ENCODE results near the gene ABCA8. TPM values are rescaled to one million over a fixed set of nuclear protein-coding genes. Genes with fewer than 3 reads are reported as not detected.
"Not testable (repeated sequence)": the region's sequence is repeated elsewhere in the genome, so short reads cannot be mapped to it uniquely, and the experiment has no call there.

ABCA8 gene, protein sequence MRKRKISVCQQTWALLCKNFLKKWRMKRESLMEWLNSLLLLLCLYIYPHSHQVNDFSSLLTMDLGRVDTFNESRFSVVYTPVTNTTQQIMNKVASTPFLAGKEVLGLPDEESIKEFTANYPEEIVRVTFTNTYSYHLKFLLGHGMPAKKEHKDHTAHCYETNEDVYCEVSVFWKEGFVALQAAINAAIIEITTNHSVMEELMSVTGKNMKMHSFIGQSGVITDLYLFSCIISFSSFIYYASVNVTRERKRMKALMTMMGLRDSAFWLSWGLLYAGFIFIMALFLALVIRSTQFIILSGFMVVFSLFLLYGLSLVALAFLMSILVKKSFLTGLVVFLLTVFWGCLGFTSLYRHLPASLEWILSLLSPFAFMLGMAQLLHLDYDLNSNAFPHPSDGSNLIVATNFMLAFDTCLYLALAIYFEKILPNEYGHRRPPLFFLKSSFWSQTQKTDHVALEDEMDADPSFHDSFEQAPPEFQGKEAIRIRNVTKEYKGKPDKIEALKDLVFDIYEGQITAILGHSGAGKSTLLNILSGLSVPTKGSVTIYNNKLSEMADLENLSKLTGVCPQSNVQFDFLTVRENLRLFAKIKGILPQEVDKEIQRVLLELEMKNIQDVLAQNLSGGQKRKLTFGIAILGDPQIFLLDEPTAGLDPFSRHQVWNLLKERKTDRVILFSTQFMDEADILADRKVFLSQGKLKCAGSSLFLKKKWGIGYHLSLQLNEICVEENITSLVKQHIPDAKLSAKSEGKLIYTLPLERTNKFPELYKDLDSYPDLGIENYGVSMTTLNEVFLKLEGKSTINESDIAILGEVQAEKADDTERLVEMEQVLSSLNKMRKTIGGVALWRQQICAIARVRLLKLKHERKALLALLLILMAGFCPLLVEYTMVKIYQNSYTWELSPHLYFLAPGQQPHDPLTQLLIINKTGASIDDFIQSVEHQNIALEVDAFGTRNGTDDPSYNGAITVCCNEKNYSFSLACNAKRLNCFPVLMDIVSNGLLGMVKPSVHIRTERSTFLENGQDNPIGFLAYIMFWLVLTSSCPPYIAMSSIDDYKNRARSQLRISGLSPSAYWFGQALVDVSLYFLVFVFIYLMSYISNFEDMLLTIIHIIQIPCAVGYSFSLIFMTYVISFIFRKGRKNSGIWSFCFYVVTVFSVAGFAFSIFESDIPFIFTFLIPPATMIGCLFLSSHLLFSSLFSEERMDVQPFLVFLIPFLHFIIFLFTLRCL (N-terminal part only)
- total RNA-seq (10 to 100 TPM; 24.7 to 71.0 (median 44.7) TPM), polyA plus RNA-seq (10 to 100 TPM; 13.4 to 22.6 TPM)
- long read RNA-seq, donor 1, full-length matches to known transcripts: 2 of 9 reads
- long read RNA-seq, donor 1, partial matches to known transcripts: 4 of 9 reads
- long read RNA-seq, donor 1, other reads (novel, unspliced or antisense): 3 of 9 reads
- long read RNA-seq, donor 2, full-length matches to known transcripts: 6 of 37 reads
- long read RNA-seq, donor 2, partial matches to known transcripts: 18 of 37 reads
- long read RNA-seq, donor 2, other reads (novel, unspliced or antisense): 13 of 37 reads
- long read RNA-seq, donor 3, full-length matches to known transcripts: 5 of 15 reads
- long read RNA-seq, donor 3, partial matches to known transcripts: 2 of 15 reads
- long read RNA-seq, donor 3, other reads (novel, unspliced or antisense): 8 of 15 reads

DNA sequence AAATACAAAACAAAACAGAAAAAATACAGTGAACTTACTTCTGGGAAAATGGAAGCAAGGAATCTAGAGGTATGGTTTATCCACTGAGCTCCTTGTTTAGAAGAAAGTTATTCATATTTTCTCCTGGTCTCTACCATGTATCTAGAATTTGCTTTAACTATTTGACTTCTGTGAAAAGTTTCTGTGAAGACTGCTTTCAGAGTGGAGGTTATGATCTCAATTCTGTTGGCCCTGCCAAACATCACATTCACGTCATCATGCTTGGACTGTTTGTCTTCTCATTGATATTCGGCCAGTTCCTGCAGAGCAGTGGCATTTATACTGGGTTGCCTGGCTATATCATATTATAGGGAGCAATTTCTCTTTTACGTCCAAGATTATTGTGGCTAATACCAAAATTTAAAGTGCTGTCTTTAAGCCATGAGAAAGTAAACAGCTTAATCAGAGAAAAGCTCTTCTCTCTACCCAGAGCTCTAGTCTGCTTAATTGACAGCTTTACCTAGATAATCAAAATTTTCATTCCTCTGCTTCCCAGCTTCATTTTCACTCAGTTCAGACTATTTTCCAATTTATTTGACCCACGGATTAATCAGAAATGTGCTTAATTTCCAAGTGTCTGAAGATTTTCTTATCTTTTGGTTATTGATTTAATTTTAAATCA lies at the start of gene ABCA8:
TSS of gene ABCA8 (minus strand) at position 212 of the 661 bp plus-strand sequence. CDS start 13,358 bp downstream, outside the sequence.
- ATAC-seq: peak; percentile 79 to 91 (median 90)
- no peaks in the 10 kb centered on the region for H3K36me3 ChIP-seq
- peak in 4 of 5 donors; percentile 38 to 66 (median 52) for DNase-seq
- H3K4me3 ChIP-seq: peak within 1 kb of the TSS; percentile 22 to 63 (median 49)
- 14 to 28% (median 16%) methylated on average over 4 of the region's 4 CpGs for WGBS, 4 donors
- H3K4me1 ChIP-seq: peaks cover 0 to 5% (median 0%) of the 10 kb centered on the region in 12 donors
- intact Hi-C loops (cut with DNase I): no loop called here
- peaks cover 0 to 3% (median 0%) of the 10 kb centered on the region in 12 donors for H3K9me3 ChIP-seq
- TF ChIP-seq, protein P1, sequence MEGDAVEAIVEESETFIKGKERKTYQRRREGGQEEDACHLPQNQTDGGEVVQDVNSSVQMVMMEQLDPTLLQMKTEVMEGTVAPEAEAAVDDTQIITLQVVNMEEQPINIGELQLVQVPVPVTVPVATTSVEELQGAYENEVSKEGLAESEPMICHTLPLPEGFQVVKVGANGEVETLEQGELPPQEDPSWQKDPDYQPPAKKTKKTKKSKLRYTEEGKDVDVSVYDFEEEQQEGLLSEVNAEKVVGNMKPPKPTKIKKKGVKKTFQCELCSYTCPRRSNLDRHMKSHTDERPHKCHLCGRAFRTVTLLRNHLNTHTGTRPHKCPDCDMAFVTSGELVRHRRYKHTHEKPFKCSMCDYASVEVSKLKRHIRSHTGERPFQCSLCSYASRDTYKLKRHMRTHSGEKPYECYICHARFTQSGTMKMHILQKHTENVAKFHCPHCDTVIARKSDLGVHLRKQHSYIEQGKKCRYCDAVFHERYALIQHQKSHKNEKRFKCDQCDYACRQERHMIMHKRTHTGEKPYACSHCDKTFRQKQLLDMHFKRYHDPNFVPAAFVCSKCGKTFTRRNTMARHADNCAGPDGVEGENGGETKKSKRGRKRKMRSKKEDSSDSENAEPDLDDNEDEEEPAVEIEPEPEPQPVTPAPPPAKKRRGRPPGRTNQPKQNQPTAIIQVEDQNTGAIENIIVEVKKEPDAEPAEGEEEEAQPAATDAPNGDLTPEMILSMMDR (IDR thresholded peaks at IDR 0.05): no peak
- no peak for TF ChIP-seq POLR2A (IDR thresholded peaks at IDR 0.05)
- H3K27ac ChIP-seq: peak within 1 kb of the TSS; percentile 30 to 82 (median 64)
- H3K27me3 ChIP-seq: no peaks in the 10 kb centered on the region

DNA sequence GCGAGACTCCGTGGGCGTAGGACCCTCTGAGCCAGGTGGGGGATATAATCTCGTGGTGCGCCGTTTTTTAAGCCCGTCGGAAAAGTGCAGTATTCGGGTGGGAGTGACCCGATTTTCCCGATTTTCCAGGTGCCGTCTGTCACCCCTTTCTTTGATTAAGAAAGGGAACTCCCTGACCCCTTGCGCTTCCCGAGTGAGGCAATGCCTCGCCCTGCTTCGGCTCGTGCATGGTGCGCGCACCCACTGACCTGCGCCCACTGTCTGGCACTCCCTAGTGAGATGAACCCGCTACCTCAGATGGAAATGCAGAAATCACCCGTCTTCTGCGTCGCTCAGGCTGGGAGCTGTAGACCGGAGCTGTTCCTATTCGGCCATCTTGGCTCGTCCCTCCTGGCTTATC lies 49.6 kb upstream of the ABCA8 start:
- intact Hi-C loops (cut with DNase I); H3K4me1 ChIP-seq; H3K4me3 ChIP-seq; DNase-seq; H3K27ac ChIP-seq; ATAC-seq; H3K9me3 ChIP-seq; H3K27me3 ChIP-seq: not testable (repeated sequence)
- 90 to 95% (median 93%) methylated on average over 23 to 27 of the region's 27 CpGs for WGBS, 4 donors
- H3K36me3 ChIP-seq: peaks cover 0 to 46% (median 6%) of the 10 kb centered on the region in 9 donors

DNA sequence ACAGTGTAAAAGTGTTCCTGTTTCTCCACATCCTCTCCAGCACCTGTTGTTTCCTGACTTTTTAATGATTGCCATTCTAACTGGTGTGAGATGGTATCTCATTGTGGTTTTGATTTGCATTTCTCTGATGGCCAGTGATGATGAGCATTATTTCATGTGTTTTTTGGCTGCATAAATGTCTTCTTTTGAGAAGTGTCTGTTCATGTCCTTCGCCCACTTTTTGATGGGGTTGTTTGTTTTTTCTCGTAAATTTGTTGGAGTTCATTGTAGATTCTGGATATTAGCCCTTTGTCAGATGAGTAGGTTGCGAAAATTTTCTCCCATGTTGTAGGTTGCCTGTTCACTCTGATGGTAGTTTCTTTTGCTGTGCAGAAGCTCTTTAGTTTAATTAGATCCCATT lies 44.6 kb upstream of the ABCA8 start:
- H3K27ac ChIP-seq; H3K36me3 ChIP-seq; H3K27me3 ChIP-seq; H3K4me3 ChIP-seq; H3K9me3 ChIP-seq; intact Hi-C loops (cut with DNase I); DNase-seq; H3K4me1 ChIP-seq; ATAC-seq: not testable (repeated sequence)
- WGBS, 4 donors: 80 to 98% (median 93%) methylated on average over 3 of the region's 3 CpGs

DNA sequence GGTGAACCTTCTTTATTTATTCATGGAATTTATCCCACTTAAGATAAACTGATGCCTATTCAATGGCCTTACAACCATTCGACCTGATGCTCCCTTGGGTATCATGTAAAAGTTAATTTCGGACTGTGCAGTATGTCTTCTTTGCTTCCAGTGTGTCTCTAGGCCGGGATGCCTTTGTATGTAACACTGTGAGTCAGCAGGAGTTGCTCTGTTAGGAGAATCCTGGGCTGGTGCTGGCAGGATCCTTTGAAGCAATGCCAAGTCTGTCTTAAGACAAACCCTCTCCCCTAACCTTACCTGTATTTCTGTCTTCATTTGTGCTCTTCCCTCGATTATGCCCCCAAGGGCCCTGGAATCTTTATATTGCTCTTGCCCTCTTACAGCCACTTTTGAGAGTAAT lies 37.9 kb upstream of the ABCA8 start:
- ATAC-seq (no peak), DNase-seq (no peak)
- WGBS, 4 donors: 61 to 74% (median 71%) methylated on average over 4 of the region's 4 CpGs
- Histone ChIP-seq H3K27ac (no peak overlapping the region), H3K4me1 (no peaks in the 10 kb centered on the region), H3K9me3 (no peaks in the 10 kb centered on the region), H3K27me3 (no peaks in the 10 kb centered on the region), H3K4me3 (no peak overlapping the region), H3K36me3 (peaks cover 0 to 57% (median 3%) of the 10 kb centered on the region in 9 donors)
- intact Hi-C loops (cut with DNase I): no loop called here
- TF ChIP-seq, protein P1 (IDR thresholded peaks at IDR 0.05): no peak

Data from heart left ventricle (tissue), 16 donors.